Activated naive CD8-positive, alpha-beta T cell (primary cell): ENCODE measurements around the gene SLC17A2.

Experiments
- H3K27ac Mint-ChIP-seq: one replicate; pipeline ENCODE4 v1.8.0; 2021; ENCODE audit warnings: mixed read lengths
- H3K27me3 Mint-ChIP-seq: one replicate; pipeline ENCODE4 v1.8.0; 2021; ENCODE audit warnings: mixed read lengths
- H3K36me3 Mint-ChIP-seq: one replicate; pipeline ENCODE4 v1.8.0; 2021; ENCODE audit warnings: mixed read lengths
- H3K4me1 Mint-ChIP-seq: one replicate; pipeline ENCODE4 v1.8.0; 2021; ENCODE audit warnings: low read depth, mixed read lengths
- H3K4me3 Mint-ChIP-seq: one replicate; pipeline ENCODE4 v1.8.0; 2021; ENCODE audit warnings: mild to moderate bottlenecking, mixed read lengths
- H3K9me3 Mint-ChIP-seq: one replicate; pipeline ENCODE4 v1.8.0; 2021; ENCODE audit warnings: low read depth, mixed read lengths

SLC17A2 gene

GRCh38 chr6:25916789-25917490 is 13.6 kb downstream of the SLC17A2 start:
- Mint-ChIP-seq H3K4me3 (no peak overlapping the region), H3K9me3 (no peaks in the 10 kb centered on the region), H3K27me3 (peaks cover 1% of the 10 kb centered on the region), H3K27ac (no peak overlapping the region), H3K36me3 (no peaks in the 10 kb centered on the region), H3K4me1 (peaks cover 9% of the 10 kb centered on the region)

GRCh38 chr6:25916330-25916729 is 14.2 kb downstream of the SLC17A2 start:
- no peak overlapping the region for H3K4me3 Mint-ChIP-seq
- H3K4me1 Mint-ChIP-seq = peaks cover 9% of the 10 kb centered on the region
- no peaks in the 10 kb centered on the region for H3K9me3 Mint-ChIP-seq
- H3K27ac Mint-ChIP-seq = no peak overlapping the region
- no peaks in the 10 kb centered on the region for H3K36me3 Mint-ChIP-seq
- peaks cover 1% of the 10 kb centered on the region for H3K27me3 Mint-ChIP-seq

GRCh38 chr6:25913741-25914140 is 16.8 kb downstream of the SLC17A2 start:
- no peak overlapping the region for H3K4me3 Mint-ChIP-seq
- peaks cover 9% of the 10 kb centered on the region for H3K4me1 Mint-ChIP-seq
- no peak overlapping the region for H3K27ac Mint-ChIP-seq
- H3K9me3 Mint-ChIP-seq = no peaks in the 10 kb centered on the region
- H3K27me3 Mint-ChIP-seq = peaks cover 1% of the 10 kb centered on the region
- no peaks in the 10 kb centered on the region for H3K36me3 Mint-ChIP-seq

GRCh38 chr6:25911351-25911750 is 19.1 kb downstream of the SLC17A2 start:
- no peaks in the 10 kb centered on the region for H3K4me1 Mint-ChIP-seq

GRCh38 chr6:25907475-25908014 is 22.9 kb downstream of the SLC17A2 start:
- H3K4me1 Mint-ChIP-seq = no peaks in the 10 kb centered on the region
- no peaks in the 10 kb centered on the region for H3K36me3 Mint-ChIP-seq
- H3K27me3 Mint-ChIP-seq = peaks cover 5% of the 10 kb centered on the region
- no peak overlapping the region for H3K4me3 Mint-ChIP-seq
- no peak overlapping the region for H3K27ac Mint-ChIP-seq
- H3K9me3 Mint-ChIP-seq = no peaks in the 10 kb centered on the region

More at GRCh38 chr6:25911351-25911750, 19.1 kb downstream of the SLC17A2 start:
- Mint-ChIP-seq H3K27ac (no peak overlapping the region), H3K36me3 (no peaks in the 10 kb centered on the region), H3K27me3 (peaks cover 2% of the 10 kb centered on the region), H3K4me3 (no peak overlapping the region), H3K9me3 (no peaks in the 10 kb centered on the region)

- H3K36me3 Mint-ChIP-seq = no peaks in the 10 kb centered on the region
- H3K27me3 Mint-ChIP-seq = peaks cover 4% of the 10 kb centered on the region
- no peaks in the 10 kb centered on the region for H3K4me1 Mint-ChIP-seq
- H3K4me3 Mint-ChIP-seq = no peak overlapping the region
- H3K27ac Mint-ChIP-seq = no peak overlapping the region
- H3K9me3 Mint-ChIP-seq = no peaks in the 10 kb centered on the region
These were observed 26.9 kb downstream of the SLC17A2 start for GRCh38 chr6:25903467-25904099.

- Mint-ChIP-seq H3K36me3 (no peaks in the 10 kb centered on the region), H3K9me3 (no peaks in the 10 kb centered on the region), H3K4me3 (no peak overlapping the region), H3K27me3 (peaks cover 6% of the 10 kb centered on the region), H3K4me1 (no peaks in the 10 kb centered on the region), H3K27ac (no peak overlapping the region)
These were observed 28.4 kb downstream of the SLC17A2 start for GRCh38 chr6:25902071-25902470.

- Mint-ChIP-seq H3K36me3 (no peaks in the 10 kb centered on the region), H3K4me1 (no peaks in the 10 kb centered on the region), H3K27me3 (peaks cover 6% of the 10 kb centered on the region), H3K27ac (no peak overlapping the region), H3K9me3 (no peaks in the 10 kb centered on the region), H3K4me3 (no peak overlapping the region)
These were observed 29.6 kb downstream of the SLC17A2 start for GRCh38 chr6:25900843-25901242.

GRCh38 chr6:25899580-25900408 is 30.7 kb downstream of the SLC17A2 start:
- Mint-ChIP-seq H3K4me1 (no peaks in the 10 kb centered on the region), H3K4me3 (no peak overlapping the region), H3K27ac (no peak overlapping the region), H3K36me3 (no peaks in the 10 kb centered on the region), H3K9me3 (no peaks in the 10 kb centered on the region), H3K27me3 (peaks cover 6% of the 10 kb centered on the region)

GRCh38 chr6:25899123-25899522 is 31.4 kb downstream of the SLC17A2 start:
- H3K9me3 Mint-ChIP-seq = no peaks in the 10 kb centered on the region
- H3K4me1 Mint-ChIP-seq = no peaks in the 10 kb centered on the region
- H3K36me3 Mint-ChIP-seq = no peaks in the 10 kb centered on the region
- H3K4me3 Mint-ChIP-seq = no peak overlapping the region
- peaks cover 6% of the 10 kb centered on the region for H3K27me3 Mint-ChIP-seq
- H3K27ac Mint-ChIP-seq = no peak overlapping the region

- no peaks in the 10 kb centered on the region for H3K4me1 Mint-ChIP-seq
- H3K27me3 Mint-ChIP-seq = peaks cover 6% of the 10 kb centered on the region
- no peaks in the 10 kb centered on the region for H3K36me3 Mint-ChIP-seq
- H3K27ac Mint-ChIP-seq = no peak overlapping the region
- H3K9me3 Mint-ChIP-seq = no peaks in the 10 kb centered on the region
- no peak overlapping the region for H3K4me3 Mint-ChIP-seq
These were observed 32.1 kb downstream of the SLC17A2 start for GRCh38 chr6:25898289-25898977.

GRCh38 chr6:25896252-25896651 is 34.2 kb downstream of the SLC17A2 start:
- no peaks in the 10 kb centered on the region for H3K36me3 Mint-ChIP-seq
- no peak overlapping the region for H3K4me3 Mint-ChIP-seq
- H3K9me3 Mint-ChIP-seq = no peaks in the 10 kb centered on the region
- no peak overlapping the region for H3K27ac Mint-ChIP-seq
- H3K4me1 Mint-ChIP-seq = no peaks in the 10 kb centered on the region
- H3K27me3 Mint-ChIP-seq = peaks cover 4% of the 10 kb centered on the region

GRCh38 chr6:25895771-25896170 is 34.7 kb downstream of the SLC17A2 start:
- Mint-ChIP-seq H3K27ac (no peak overlapping the region), H3K4me3 (no peak overlapping the region), H3K9me3 (no peaks in the 10 kb centered on the region), H3K27me3 (peaks cover 4% of the 10 kb centered on the region), H3K4me1 (no peaks in the 10 kb centered on the region), H3K36me3 (no peaks in the 10 kb centered on the region)

- no peaks in the 10 kb centered on the region for H3K9me3 Mint-ChIP-seq
- no peaks in the 10 kb centered on the region for H3K36me3 Mint-ChIP-seq
- peaks cover 4% of the 10 kb centered on the region for H3K27me3 Mint-ChIP-seq
- no peak overlapping the region for H3K4me3 Mint-ChIP-seq
- H3K27ac Mint-ChIP-seq = no peak overlapping the region
- H3K4me1 Mint-ChIP-seq = no peaks in the 10 kb centered on the region
These were observed 36.7 kb downstream of the SLC17A2 start for GRCh38 chr6:25893778-25894177.
